ENCODE results near the gene CNTN5. TPM values are rescaled to one million over a fixed set of nuclear protein-coding genes. Genes with fewer than 3 reads are reported as not detected.

The CNTN5 gene
- total RNA-seq, 2 experiments from 2014 or later, result not detected

GRCh38 chr11:100303897-100304296, 1283.1 kb downstream of the CNTN5 start:
- H3K9me3 Mint-ChIP-seq, result peaks cover 5% of the 10 kb centered on the region
- CTCF ChIA-PET, result no interaction called here
- Histone ChIP-seq H3K4me1 (ENCODE audit: insufficient read depth, low read length) (no peaks in the 10 kb centered on the region), H3K4me3 (ENCODE audit: low read length) (no peak overlapping the region), H3K36me3 (ENCODE audit: insufficient read depth, low read length) (no peaks in the 10 kb centered on the region), H3K27me3 (ENCODE audit: control insufficient read depth in 1 of 2, insufficient read depth in 2 of 2, low read length in 2 of 2) (no peaks in the 10 kb centered on the region), H3K9me3 (ENCODE audit: control insufficient read depth in 1 of 2, insufficient read depth in 1 of 2, low read length in 2 of 2) (no peaks in the 10 kb centered on the region), H3K27ac (ENCODE audit: low read depth in 1 of 2, low read length in 2 of 2) (no peak overlapping the region)
- H3K27me3 Mint-ChIP-seq, result no peaks in the 10 kb centered on the region
- H3K4me1 Mint-ChIP-seq (ENCODE audit: low read depth), result no peaks in the 10 kb centered on the region
- no peaks in the 10 kb centered on the region for H3K36me3 Mint-ChIP-seq (ENCODE audit: low read depth)
- TF ChIP-seq CTCF (IDR thresholded peaks at IDR 0.05), result no peak
- POLR2A ChIA-PET, result no interaction called here
- H3K4me3 Mint-ChIP-seq, result no peak overlapping the region
- H3K27ac Mint-ChIP-seq, result no peak overlapping the region
- DNase-seq (no peak), ATAC-seq (ENCODE audit: poor library complexity) (no peak)
- intact Hi-C loops (cut with DNase I, micrococcal nuclease), result no loop called here

GRCh38 chr11:100308202-100308601, 1287.5 kb downstream of the CNTN5 start:
- H3K4me1 Mint-ChIP-seq (ENCODE audit: low read depth), result no peaks in the 10 kb centered on the region
- no peak for TF ChIP-seq CTCF (IDR thresholded peaks at IDR 0.05)
- no peaks in the 10 kb centered on the region for H3K27me3 ChIP-seq (ENCODE audit: control insufficient read depth in 1 of 2, insufficient read depth in 2 of 2, low read length in 2 of 2)
- no peak overlapping the region for H3K27ac Mint-ChIP-seq
- no peak overlapping the region for H3K27ac ChIP-seq (ENCODE audit: low read depth in 1 of 2, low read length in 2 of 2)
- ATAC-seq (ENCODE audit: poor library complexity) (no peak), DNase-seq (no peak)
- intact Hi-C loops (cut with DNase I, micrococcal nuclease), result no loop called here
- no peaks in the 10 kb centered on the region for H3K4me1 ChIP-seq (ENCODE audit: insufficient read depth, low read length)
- no peaks in the 10 kb centered on the region for H3K36me3 ChIP-seq (ENCODE audit: insufficient read depth, low read length)
- no peak overlapping the region for H3K4me3 ChIP-seq (ENCODE audit: low read length)
- H3K9me3 ChIP-seq (ENCODE audit: control insufficient read depth in 1 of 2, insufficient read depth in 1 of 2, low read length in 2 of 2), result no peaks in the 10 kb centered on the region
- H3K27me3 Mint-ChIP-seq, result no peaks in the 10 kb centered on the region
- CTCF ChIA-PET, result no interaction called here
- H3K9me3 Mint-ChIP-seq, result peaks cover 3% of the 10 kb centered on the region
- POLR2A ChIA-PET, result no interaction called here
- H3K4me3 Mint-ChIP-seq, result no peak overlapping the region
- no peaks in the 10 kb centered on the region for H3K36me3 Mint-ChIP-seq (ENCODE audit: low read depth)

- H3K9me3 Mint-ChIP-seq, result peaks cover 6% of the 10 kb centered on the region
- no peak for TF ChIP-seq CTCF (IDR thresholded peaks at IDR 0.05)
- Histone ChIP-seq H3K4me1 (ENCODE audit: insufficient read depth, low read length) (no peaks in the 10 kb centered on the region), H3K4me3 (ENCODE audit: low read length) (no peak overlapping the region), H3K27ac (ENCODE audit: low read depth in 1 of 2, low read length in 2 of 2) (no peak overlapping the region), H3K27me3 (ENCODE audit: control insufficient read depth in 1 of 2, insufficient read depth in 2 of 2, low read length in 2 of 2) (no peaks in the 10 kb centered on the region), H3K9me3 (ENCODE audit: control insufficient read depth in 1 of 2, insufficient read depth in 1 of 2, low read length in 2 of 2) (peaks cover 0 to 3% of the 10 kb centered on the region in 2 experiments), H3K36me3 (ENCODE audit: insufficient read depth, low read length) (no peaks in the 10 kb centered on the region)
- H3K4me3 Mint-ChIP-seq, result no peak overlapping the region
- intact Hi-C loops (cut with DNase I, micrococcal nuclease), result no loop called here
- no peak overlapping the region for H3K27ac Mint-ChIP-seq
- DNase-seq, result no peak
- POLR2A ChIA-PET, result no interaction called here
- CTCF ChIA-PET, result no interaction called here
- no peak for ATAC-seq (ENCODE audit: poor library complexity)
- H3K4me1 Mint-ChIP-seq (ENCODE audit: low read depth), result no peaks in the 10 kb centered on the region
- H3K27me3 Mint-ChIP-seq, result no peaks in the 10 kb centered on the region
- H3K36me3 Mint-ChIP-seq (ENCODE audit: low read depth), result no peaks in the 10 kb centered on the region
Measured at GRCh38 chr11:100315946-100316345, 1295.2 kb downstream of the CNTN5 start.

All from CD4-positive, alpha-beta T cell (primary cell).